NCI-H1105 treated with DMSO at 0.1 percent for 48 hours (cell line): ENCODE data around the gene HDAC10.

Experiments
- DNase-seq: peaks from one replicate; lab custom pipeline; 2025; lab: John Stamatoyannopoulos, UW

HDAC10 gene

DNA sequence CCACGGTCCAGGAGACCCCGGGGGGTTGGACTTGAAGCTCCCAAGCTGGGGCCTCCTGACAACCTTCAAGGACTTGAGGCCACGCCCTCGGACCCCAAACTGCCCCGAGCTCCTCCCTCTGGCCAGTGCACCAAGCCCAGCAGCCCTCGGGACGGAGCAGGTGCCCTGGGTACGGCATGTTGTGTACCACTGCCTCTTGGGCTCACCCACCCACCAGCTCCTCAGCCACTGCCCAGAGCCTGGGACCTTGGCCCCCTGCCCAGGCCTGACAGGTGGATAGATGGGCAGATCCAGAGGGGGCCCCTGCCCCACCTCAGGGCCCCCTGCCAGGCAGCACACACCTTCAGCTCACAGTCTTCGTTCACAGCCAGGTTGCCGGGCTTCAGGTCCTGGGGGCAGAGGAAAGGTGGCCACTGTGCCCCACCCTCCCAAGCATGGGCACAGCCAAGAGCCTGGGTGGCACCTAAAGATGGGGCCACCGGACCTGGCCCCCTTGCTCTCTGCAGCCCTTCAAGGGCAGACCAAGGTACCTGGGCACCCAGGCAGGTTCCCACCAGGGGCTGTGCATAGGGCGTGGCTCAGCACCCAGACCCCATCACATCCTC, 5.3 kb upstream of the HDAC10 start:
- DNase-seq, result no peak

DNA sequence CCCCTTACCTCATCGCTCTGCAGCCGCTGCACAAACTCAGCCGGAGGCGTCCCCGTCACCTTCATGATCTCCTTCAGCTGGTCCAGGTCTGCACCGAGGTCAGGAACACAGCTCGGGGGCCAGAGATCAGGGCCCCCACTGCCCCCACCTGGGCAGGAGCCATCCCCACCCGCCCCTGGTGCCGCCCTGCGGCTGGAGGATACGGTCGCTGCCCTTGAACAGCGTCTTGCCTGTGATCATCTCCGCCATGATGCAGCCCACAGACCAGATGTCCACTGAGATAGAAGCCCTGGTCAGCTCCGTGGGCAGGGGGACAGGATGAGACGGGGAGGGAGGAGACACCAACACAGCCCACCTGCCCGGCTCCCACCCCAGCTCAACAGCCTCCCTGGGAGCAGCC, 4.5 kb upstream of the HDAC10 start:
- DNase-seq, result no peak

DNA sequence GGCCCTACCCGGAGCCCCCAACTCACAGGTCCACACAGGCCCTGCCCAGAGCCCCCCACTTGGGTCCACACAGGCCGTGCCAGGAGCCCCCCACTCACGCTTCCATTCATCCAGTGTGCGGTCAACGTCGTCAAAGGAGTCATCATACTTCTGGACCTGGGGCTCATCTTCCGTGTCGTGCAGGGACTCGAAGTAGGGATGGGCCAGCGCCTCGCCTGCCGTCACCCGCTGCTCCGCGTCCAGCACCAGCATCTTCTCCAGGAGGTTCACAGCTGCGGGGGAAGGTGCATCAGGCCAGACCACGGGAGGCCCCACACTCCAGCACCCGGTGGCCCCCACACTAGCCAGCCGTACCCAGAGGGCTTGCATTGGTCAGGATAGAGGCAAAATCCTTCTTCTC, 4.0 kb upstream of the HDAC10 start:
- no peak for DNase-seq

DNA sequence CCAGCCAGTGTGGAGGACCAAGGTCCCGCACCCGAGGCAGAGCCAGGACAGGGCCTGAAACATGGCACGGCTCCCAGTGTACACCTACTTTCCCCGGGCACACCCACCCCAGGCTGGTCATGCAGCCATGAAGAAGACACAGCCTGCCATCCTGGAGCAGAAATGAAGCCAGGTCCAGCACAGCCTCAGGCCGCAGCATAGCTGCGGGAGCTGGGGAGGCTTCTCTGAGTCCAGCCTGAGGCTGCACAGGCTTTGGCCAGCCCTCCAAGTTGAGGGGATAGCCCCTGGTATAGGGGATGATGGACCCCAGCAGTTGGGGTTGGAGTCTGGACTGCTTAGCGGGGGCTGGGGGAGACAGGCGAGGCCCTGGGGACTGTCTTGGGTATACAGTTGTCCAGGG, 2.9 kb upstream of the HDAC10 start:
- no peak for DNase-seq

DNA sequence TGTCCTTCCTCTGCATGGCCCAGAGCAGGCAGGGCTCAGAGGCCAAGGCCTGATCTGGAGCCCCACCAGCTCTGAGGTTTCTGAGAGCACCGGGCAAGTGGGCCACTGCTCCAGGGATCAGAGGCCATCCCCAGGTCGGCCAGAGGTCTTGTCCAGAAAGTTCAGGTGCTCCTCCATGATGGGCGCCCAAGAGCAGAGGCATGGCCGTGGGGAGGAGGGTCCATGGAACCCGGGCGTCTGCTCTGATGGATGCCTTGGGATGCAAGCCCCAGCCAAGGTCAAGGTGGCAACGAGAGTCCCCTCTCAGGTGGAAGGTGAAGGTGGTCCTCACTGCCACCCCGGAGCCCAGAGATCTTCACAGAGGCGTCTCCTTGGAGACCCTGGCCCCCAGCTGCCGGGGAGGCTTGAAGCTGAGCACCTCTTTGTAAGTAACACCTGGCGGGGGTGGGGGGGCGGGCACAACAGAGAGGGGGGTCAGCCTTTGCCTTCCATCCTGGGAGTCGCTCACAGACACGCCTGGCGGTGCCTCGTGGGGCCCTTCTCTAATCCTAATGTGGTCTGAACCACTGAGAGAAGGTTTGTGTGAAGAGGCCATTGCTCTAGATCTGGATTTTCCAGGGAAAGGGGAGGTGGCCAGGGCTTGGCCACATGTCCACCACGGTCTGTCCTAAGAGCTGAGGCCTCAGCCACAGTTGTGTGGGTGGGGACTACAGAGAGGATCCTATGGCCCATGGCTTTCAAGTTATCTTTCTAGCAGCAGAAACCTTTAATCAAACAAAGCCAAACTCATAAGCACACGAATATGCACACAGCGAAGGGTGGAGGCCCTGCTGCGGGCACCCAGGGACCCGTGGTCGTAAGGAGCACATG, 2.2 kb upstream of the HDAC10 start:
- DNase-seq, result no peak

DNA sequence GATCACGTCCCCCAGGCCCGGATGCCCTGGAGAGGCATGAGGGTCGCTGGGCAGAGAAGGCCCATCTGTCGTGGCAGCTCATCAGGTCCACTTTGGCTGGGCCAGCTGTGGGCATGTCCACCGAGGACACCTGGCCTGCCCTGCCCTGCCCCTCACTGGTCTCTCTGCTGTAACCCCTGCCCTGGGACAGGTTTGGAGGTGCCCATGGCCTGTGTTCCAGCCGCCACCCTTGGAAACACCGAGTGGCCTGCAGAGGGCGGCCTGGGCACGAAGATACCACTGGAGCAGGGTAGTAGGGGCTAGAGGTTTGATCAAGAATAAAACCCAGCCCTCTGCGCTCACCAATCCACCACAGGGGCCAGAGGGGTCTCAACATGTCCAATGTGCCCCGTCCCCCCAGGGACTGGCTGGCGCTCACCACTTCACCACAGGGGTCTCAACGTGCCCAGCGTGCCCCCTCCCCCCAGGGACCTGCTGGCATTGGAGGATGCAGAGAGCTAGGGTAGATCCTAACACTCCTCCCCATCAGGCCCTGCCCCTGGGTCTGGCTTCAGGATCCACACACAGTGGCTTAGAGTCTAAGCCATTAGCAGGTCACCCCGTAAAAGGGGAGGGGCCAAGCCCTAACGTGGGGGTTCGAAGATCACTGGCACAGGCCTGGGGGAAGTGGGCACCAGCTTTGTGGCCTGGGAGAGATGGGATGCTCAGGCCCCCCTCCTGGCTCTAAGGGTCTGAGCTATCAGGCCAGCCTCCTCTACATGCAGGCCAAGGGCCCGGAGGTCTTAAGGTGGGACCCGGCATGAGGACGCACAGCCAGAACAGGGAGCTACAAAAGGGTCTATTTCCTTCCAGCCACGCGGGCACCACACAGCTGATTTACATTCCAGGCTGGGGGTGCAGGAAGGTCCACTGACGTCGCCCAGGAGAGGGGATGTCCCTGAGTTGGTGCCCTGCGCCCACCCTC, 1.3 kb upstream of the HDAC10 start:
- DNase-seq, result peak; percentile 39

DNA sequence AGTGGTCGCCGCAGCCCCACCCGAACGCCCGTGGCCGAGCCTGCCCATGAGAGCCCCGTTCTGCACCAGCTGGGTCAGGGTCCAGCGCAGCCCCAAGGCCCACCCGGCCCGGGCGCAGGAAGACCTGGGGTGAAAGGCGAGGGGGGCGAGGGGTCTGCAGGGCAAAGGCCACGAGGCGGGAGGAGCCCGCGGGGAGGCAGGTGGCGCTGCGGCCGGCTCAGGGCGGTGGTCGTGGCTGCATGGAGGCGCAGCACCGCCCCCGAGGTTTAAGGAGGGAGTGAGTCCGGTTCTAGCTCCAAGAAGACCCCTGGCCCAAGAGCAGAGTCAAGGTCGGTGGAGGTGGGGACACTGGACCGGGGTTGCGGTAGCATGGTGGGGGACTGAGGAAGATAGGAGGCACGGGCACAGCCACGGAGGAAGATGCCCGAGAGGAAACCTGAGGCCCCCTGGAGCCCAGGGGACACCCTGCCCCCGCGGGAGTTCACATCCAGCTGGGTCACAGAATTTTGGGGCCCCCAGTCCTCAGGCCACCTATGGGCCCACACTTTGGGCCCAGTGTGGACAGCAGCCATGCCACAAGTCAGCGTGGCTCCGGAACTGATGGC, 514 bp upstream of the HDAC10 start:
- no peak for DNase-seq

DNA sequence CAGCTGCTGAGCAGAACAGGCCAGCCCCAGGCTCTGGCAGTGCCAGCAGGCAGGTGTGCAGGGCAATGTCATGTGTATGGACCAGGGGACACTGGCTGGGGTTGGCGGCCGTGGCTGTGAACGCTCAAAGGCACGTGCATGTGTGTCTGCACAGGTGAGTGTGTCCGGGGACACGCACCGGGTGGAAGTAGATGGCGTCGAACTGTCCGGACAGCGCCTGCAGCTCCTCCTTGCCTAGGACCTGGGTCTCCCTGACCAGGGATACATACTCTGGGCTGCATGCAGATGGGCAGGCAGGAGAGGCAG, 863 bp downstream of the HDAC10 start:
- no peak for DNase-seq

DNA sequence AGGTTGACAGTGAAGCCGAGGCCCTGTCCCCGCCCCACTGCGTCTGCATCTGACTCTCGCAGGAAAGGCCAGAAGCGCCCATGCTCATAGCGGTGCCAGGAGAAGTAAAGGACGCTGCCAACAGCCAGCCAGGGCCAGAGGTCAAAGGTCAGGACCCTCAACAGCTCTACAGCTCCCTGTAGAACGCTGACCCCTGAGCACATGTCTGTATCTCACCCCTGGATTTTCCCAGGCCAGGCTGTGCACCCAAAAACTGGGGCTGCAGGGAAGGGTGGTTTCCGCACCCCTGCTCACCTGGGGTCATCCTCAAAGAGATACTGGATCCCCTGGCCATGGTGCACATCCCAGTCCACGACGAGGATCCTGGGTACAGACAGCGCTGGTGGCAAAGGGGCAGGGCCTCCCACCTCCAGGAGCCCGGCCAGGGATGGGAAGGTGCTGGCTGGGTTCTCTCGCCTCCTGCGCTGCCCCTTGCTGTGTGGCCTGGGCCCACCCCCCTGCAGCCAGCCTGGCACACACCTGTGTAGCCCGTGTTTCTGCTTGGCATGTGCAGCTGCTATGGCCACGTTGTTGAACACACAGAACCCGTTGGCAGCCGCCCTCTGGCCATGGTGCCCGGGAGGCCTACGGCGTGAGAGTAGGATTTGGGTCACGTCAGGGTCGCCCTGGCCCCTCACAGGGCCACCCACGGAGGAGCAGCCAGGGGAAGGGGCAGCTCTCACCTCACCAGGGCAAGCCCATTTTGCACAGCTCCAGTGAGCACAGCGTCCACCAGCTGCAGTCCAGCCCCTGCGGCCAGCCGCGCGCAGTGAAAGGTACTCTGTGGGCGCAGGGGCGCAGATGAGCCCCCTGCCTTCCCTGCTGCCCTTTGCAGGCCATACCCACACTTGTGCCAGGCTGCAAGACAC, 1.5 kb downstream of the HDAC10 start:
- DNase-seq, result no peak

DNA sequence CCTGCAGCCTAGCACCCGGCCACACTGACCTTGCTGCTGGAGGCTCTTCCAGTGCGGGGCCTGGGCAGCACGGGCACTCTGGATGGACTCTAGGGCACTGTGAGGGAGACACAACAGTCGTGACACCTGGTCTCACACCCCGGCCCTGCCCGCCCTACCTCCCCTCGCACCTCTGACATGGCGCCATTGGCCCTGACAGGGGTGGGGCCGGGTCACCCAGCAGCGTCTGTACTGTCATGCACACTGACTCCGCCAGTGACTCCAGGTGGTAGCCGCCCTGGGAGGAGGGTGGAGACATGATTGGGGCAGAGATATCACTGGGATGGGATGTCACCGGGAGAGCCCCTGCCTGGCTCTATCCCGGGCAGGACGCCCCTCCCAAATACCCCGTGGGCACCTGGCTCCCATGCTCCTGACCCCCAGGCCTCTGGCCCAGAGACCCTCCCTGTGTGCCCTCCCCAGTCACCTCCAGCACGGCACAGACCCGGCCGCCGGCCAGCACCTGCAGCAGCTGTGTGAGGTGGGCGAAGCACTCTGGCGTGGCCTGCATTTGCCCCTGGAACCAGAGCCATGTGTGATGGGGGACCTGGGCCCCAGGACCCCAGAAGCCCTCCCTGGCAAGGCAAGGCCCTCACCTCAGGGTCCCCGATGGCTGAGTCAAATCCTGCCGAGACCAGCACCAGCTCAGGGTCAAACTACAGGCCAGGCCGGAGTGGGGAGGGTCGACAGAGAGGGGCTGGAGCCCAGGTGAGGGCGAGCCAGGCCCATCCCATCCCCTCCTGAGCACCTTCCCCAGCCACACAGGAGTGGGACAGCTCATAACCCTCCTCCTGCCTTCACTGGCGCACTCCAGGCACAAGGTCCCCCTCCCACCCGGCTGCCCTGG, 2.6 kb downstream of the HDAC10 start:
- no peak for DNase-seq

DNA sequence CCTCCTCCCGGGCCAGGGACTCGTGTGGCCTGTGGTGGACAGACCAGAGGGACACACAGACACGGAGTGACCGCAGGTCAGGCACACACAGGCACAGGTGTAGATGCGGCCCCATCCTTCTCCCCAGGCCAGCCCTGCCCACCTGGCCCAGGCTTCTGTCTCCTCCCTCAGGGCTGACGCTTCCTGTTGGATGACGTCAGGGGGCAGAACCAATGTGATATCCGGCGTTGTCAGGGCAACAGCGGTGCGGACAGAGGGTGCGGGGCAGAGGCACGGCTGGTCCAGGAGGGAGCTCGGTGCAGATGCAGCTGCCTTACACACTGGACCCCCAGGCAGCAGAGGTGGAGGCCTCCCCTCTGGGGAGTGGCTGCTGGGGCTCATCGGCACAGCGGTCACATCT, 3.3 kb downstream of the HDAC10 start:
- DNase-seq, result no peak

DNA sequence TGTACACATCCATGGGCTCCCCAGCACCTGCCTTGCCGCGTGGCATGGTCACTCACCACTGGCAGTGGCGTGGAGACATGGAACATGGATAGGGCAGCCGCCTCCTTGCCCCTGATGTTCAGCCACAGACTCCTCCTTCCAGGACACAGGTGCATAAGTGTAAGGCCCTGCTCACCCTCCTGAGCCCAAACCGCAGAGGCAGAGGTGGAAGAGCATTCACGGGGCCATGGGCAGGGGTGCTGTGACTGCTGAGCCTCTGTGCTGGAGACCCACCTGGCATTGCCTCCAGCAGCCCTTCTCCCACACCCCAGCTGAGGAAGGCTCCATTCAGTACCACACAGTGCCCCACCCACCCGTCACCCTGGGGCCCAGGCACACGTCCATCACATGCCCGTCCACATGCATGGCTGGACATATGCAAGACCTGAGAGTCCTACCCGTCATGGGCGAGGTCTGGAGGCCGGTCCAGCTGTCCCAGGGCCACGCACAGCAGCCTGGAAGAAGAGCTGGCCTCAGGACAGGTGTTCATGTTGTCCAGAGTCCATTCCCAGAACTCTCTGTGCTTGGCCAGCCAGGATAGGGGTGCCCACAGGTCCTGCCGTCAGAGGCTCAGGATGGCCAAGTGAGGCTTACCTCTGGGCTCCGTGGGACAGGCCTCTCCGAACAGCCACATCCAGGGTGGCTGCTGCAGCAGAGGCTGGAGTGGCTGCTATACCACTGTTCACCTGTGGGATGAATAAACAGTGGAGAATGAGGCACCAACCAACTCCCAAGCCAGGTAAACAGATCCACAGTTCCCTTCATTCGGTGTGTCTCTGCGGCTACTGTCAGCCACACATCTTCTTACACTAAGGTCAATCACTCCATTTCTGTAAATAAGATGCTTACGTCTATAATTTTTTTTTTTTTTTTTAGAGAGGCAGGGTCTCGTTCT, 4.6 kb downstream of the HDAC10 start:
- no peak for DNase-seq

DNA sequence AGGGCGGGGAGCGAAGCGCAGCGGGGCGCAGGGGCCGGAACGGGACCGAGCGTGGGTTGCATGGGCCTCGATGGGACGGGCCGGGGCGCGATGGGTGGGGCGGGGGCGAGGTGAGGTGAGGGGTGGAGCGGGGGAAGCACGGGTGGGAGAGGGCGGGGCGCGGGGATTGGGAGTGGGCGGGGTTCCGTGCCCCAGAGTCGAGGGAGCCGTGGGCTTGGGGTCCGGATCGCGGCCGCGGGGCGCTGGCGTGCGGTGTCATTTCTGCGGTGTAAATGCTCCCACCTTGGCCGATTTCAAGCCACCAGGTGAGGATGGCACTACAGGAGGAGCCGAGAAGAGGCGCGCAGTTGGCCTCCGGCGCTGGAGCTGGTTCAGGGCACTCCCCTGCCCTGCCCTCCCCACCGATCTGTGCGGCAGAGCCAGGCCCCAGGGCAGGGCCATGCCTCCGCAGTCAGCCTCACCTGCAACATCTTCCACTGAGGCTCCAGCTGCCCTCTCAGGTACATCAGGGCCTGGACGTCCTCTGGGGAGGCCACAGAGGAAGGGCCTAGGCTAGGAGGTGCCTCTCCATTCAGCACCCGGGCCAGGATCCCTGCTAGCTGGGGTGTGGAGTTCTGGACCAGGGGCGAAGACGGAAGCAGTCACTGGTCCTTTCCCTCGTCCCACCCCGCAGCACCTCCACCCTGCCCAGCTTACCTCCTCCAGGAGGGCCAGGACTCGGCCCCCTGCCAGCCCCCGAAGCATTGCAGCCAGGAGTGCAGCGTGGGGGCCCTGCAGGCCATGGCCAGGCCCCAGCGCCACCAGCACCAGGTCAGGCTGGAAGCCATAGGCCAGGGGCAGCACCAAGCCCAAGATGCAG, 5.6 kb downstream of the HDAC10 start:
- no peak for DNase-seq

DNA sequence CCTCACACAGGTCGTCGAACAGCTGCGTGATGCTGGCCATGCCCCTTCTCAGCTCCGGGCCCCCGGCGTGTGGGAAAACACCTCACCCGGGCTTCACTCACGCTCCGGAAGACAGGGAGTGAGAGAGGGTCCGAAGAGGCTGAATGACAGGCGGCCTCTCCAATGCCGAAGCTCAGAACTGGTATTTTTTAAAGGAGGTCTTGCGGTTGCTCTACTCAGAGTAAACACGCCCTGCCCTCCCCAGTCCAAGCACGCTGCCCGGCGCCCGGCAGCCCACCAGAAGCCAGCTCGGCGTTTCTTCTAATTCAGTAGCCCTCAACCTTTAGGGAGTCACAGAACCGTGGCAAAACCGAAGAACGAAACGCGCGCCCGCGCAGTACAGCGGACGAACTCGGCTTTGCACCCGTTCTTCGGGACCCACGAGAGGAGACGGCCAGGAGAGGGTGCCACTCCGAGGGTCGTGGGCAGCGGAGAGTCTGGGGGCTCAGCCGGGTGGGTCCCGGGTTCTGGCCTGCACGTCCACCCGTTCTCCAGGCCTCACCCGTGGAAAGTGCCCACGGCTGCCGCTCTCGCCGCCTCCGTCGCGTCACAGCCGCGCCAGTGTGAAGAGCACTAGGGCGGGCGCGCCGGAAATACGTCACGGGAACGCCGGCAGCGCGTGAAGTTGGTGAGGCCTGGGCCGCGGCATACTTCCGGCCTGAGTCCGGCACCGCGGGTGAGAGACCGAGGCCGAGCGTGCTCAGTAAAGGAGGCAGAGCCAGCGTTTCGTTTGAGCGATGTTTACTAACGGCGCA, 6.4 kb downstream of the HDAC10 start, which contains the start of gene TUBGCP6:
TSS of gene TUBGCP6 (minus strand) at position 604 of the 794 bp plus-strand sequence. CDS start at position 40, 564 bp downstream.
- DNase-seq, result peak; percentile 83

DNA sequence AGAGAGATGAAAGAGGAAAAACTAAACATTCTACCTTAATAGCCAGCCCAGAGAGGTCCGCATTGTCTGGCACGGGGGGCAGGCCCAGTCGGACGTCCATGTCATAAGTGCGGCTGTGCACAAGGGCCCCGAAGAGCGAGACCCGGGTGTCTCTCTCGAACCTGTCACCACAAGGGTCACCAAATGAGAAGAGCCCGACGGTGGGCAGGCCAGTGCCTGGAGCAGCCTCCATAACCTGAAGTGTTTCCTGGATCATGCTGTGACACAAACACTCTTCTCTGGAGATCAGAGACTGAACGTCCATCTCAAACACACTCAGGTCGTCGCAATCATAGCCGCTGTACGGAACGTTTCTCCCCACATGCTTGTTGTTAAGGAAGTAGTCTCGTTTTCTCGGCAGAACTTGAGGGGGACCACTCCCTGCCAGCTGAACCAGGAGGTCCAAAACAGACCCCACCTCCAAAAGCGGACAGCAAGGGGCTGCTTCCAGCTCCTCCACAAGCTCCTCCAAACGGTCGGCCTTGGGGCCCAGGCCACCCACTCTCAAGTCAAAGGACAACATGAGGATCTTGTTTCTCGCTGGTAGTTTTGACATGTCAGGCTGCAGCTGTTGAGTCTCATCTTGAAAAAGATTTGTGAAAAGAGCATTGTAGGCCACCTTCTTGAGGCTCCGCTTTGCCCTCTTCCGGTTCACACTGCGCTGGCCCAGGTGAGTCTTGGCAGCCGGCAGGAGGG, 7.2 kb downstream of the HDAC10 start:
- DNase-seq, result no peak

DNA sequence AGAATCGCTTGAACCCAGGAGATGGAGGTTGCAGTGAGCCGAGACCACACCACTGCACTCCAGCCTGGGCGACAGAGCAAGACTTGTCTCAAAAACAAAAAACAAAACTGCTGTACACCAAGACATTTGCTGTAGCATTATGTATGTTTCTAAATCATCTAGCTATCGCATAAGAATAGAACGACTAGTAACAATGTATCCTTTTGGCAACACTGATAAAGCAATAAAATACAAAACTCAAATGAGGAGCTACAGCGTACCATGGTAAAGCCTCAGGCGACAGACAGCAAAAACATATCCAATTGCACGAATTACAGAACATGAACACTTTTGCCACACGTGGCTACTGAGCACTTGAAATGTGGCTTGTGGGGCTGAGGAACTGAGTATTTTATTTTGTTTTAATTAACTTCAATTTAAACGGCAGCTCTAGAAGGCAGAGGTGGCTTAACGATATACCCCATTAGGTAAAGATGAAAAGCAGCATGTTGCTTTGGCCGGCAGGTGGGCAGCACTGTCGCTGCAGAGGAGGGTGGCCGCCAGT, 8.6 kb downstream of the HDAC10 start:
- DNase-seq, result no peak
